Hematopoietic multipotent progenitor cell treated with erythropoietin and hydrocortisone succinate and interleukin-3 and kit ligand, for 15 days (in vitro differentiated cells): Measurements from ENCODE around the gene CLDN20.
"Not testable (repeated sequence)": the region's sequence is repeated elsewhere in the genome, so short reads cannot be mapped to it uniquely, and the experiment has no call there.

ENCODE experiments used
- DNase-seq: peaks from one replicate; pipeline ENCODE4 v3.0.0-alpha.2; 2015; ENCODE audit warnings: low spot score

CLDN20 gene

GRCh38 chr6:155263373-155264063, at the start of gene CLDN20:
Gene CLDN20, plus strand, starts transcription at chr6:155264013. Its CDS starts 11,707 bp downstream, at chr6:155275720.
- DNase-seq = no peak

GRCh38 chr6:155215906-155216305, 47.9 kb upstream of the CLDN20 start:
- DNase-seq = no peak

- DNase-seq = no peak
Observed at GRCh38 chr6:155216312-155217046, 47.3 kb upstream of the CLDN20 start.

- DNase-seq = not testable (repeated sequence)
Observed at GRCh38 chr6:155218711-155219110, 45.1 kb upstream of the CLDN20 start.

GRCh38 chr6:155219299-155219698, 44.5 kb upstream of the CLDN20 start:
- no peak for DNase-seq

- DNase-seq = no peak
Observed at GRCh38 chr6:155219858-155220301, 43.9 kb upstream of the CLDN20 start.

GRCh38 chr6:155221086-155221485, 42.7 kb upstream of the CLDN20 start:
- DNase-seq = no peak

- DNase-seq = no peak
Observed at GRCh38 chr6:155222506-155222905, 41.3 kb upstream of the CLDN20 start.

- no peak for DNase-seq
Observed at GRCh38 chr6:155223646-155224451, 40.0 kb upstream of the CLDN20 start.

- DNase-seq = no peak
Observed at GRCh38 chr6:155224618-155225017, 39.2 kb upstream of the CLDN20 start.

- no peak for DNase-seq
Observed at GRCh38 chr6:155227046-155227445, 36.8 kb upstream of the CLDN20 start.

- no peak for DNase-seq
Observed at GRCh38 chr6:155228546-155229166, 35.2 kb upstream of the CLDN20 start.

- DNase-seq = not testable (repeated sequence)
Observed at GRCh38 chr6:155230975-155231374, 32.8 kb upstream of the CLDN20 start.

- no peak for DNase-seq
Observed at GRCh38 chr6:155232848-155233247, 31.0 kb upstream of the CLDN20 start.

GRCh38 chr6:155234167-155234566, 29.6 kb upstream of the CLDN20 start:
- DNase-seq = no peak

GRCh38 chr6:155234687-155235086, 29.1 kb upstream of the CLDN20 start:
- no peak for DNase-seq

GRCh38 chr6:155235087-155235486, 28.7 kb upstream of the CLDN20 start:
- no peak for DNase-seq

GRCh38 chr6:155237613-155238012, 26.2 kb upstream of the CLDN20 start:
- DNase-seq = no peak

- no peak for DNase-seq
Observed at GRCh38 chr6:155240905-155241600, 22.8 kb upstream of the CLDN20 start.

GRCh38 chr6:155241966-155242365, 21.8 kb upstream of the CLDN20 start:
- DNase-seq = no peak

- no peak for DNase-seq
Observed at GRCh38 chr6:155244434-155244833, 19.4 kb upstream of the CLDN20 start.

- DNase-seq = no peak
Observed at GRCh38 chr6:155245193-155245592, 18.6 kb upstream of the CLDN20 start.
